ENCODE results near the gene ATXN1. TPM values are rescaled to one million over a fixed set of nuclear protein-coding genes. Genes with fewer than 3 reads are reported as not detected.

Gene ATXN1
- polyA plus RNA-seq, 1 of the 3 experiments (the other 2 are of a cell fraction): 7.9 TPM

DNA sequence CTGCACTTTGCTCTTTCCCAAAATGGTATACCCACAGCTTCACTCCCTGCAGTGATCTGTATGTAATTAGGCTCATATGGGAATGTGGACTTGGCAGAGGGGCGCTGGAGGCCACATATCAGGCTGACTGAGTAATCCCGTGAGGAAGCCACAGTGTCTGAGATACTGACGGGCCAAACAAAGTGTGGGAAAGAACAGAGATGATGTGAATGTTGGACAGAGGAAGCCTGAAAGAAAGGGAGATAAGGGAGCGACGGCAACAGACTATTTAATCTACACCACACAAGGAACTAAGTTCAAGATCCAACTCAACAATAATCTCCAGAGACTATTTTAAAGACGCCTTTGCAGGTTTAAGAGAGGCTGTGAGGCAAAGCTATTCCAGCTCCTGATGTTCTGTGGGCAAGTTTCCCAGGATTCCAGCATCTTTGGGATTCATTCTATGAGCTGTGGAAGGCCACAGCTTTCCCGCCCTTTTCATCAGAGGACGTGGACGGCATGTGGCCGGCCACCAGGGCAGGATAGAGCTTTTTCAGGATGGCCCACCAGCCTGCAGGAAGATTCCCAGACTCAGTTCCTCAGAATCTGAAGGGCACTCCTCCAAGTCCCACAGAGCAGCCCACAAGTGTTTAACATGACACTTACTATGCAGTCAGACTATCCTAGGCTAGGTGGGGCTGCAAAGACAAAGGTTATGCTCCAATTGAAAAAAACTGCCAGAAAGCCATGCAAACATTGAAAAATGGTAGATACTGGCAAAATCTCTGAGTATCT is 237.5 kb downstream of the ATXN1 start:
- POLR2A ChIA-PET: no interaction called here
- H3F3A ChIP-seq (replicated peaks; ENCODE audit: insufficient read depth): peaks cover 15% of the 10 kb centered on the region
- peak overlapping the region; percentile 64 for H3K4me2 ChIP-seq
- 42% methylated on average over 8 of the region's 10 CpGs for WGBS (ENCODE audit: low lambda C conversion rate)
- H3K9ac ChIP-seq: peak overlapping the region; percentile 68; the same call in 1 of the 2 replicates
- H3K27ac ChIP-seq (ENCODE audit: low read depth in 2 of 2, low read length in 1 of 2): peak overlapping the region; percentile 8 to 98; a peak in 3 of 4 replicates
- H3K79me2 ChIP-seq (ENCODE audit: insufficient read depth): peaks cover 19% of the 10 kb centered on the region; the same call in 1 of the 2 replicates
- H3K9me3 ChIP-seq: no peaks in the 10 kb centered on the region
- H3K36me3 ChIP-seq (replicated peaks in 1 of 2; ENCODE audit: control insufficient read depth in 1 of 2, insufficient read depth in 2 of 2, low read length in 1 of 2): peaks cover 2 to 12% of the 10 kb centered on the region in 2 experiments
- H3K4me3 ChIP-seq (ENCODE audit: low read depth in 2 of 2, low read length in 1 of 2): no peak overlapping the region
- H4K20me1 ChIP-seq (ENCODE audit: insufficient read depth): no peaks in the 10 kb centered on the region
- peaks cover 4 to 8% of the 10 kb centered on the region in 2 experiments; a peak in 2 of 4 replicates for H3K4me1 ChIP-seq (ENCODE audit: control insufficient read depth in 1 of 2, insufficient read depth in 2 of 2, low read depth in 1 of 2, low read length in 1 of 2)
- CTCF ChIA-PET: interaction anchor here (3.1 kb wide), 1 partner anchor 12 kb away, joined by 17 read pairs; no protein-coding TSS in a partner anchor
- no peaks in the 10 kb centered on the region for H3K9me2 ChIP-seq
- H2AFZ ChIP-seq (ENCODE audit: low read depth): no peak overlapping the region
- H3K27me3 ChIP-seq (ENCODE audit: insufficient read depth): no peaks in the 10 kb centered on the region
- no peak for DNase-seq
- TF ChIP-seq TAF1 (IDR thresholded peaks at IDR 0.05; ENCODE audit: borderline replicate concordance, low read depth, low read length) (no peak), FOXJ3 (CRISPR knock-in tag; IDR thresholded peaks at IDR 0.05) (no peak), SMC3 (IDR thresholded peaks at IDR 0.05; ENCODE audit: low read depth, low read length) (no peak), NFIC (IDR thresholded peaks at IDR 0.05; ENCODE audit: borderline replicate concordance) (peak; percentile 91), YY1 (IDR thresholded peaks at IDR 0.05; ENCODE audit: low read depth) (no peak), MEF2A (IDR thresholded peaks at IDR 0.05; ENCODE audit: borderline replicate concordance, low read depth) (no peak), EZH2phosphoT487 (IDR thresholded peaks at IDR 0.05; ENCODE audit: borderline replicate concordance, low read depth) (no peak), FOSL2 (IDR thresholded peaks at IDR 0.05; ENCODE audit: borderline replicate concordance, low read depth) (peak; percentile 46; the same call in 1 of the 2 replicates), TEAD4 (IDR thresholded peaks at IDR 0.05; ENCODE audit: borderline replicate concordance, insufficient read depth) (peak; percentile 57; the same call in 1 of the 2 replicates), ELF1 (IDR thresholded peaks at IDR 0.05) (no peak), RAD21 (IDR thresholded peaks at IDR 0.05; ENCODE audit: low read length) (no peak), EP300 (IDR thresholded peaks at IDR 0.05; ENCODE audit: borderline replicate concordance in 1 of 2, low read depth in 1 of 2, low read length in 1 of 2) (peak in 1 of 2 experiments; percentile 65; a peak in 1 of 4 replicates), CHD2 (IDR thresholded peaks at IDR 0.05; ENCODE audit: low read length, partially characterized antibody) (no peak), FOXM1 (IDR thresholded peaks at IDR 0.05; ENCODE audit: low read depth) (no peak), RCOR1 (IDR thresholded peaks at IDR 0.05; ENCODE audit: low read length) (no peak), NRF1 (IDR thresholded peaks at IDR 0.05; ENCODE audit: low read depth, low read length) (no peak), POLR2AphosphoS5 (IDR thresholded peaks at IDR 0.05; ENCODE audit: low read depth, low read length) (no peak), TCF12 (IDR thresholded peaks at IDR 0.05) (peak; percentile 93), RFX5 (IDR thresholded peaks at IDR 0.05; ENCODE audit: low read length) (no peak), GABPA (IDR thresholded peaks at IDR 0.05; ENCODE audit: low read depth) (no peak)
- TF ChIP-seq, protein P1, sequence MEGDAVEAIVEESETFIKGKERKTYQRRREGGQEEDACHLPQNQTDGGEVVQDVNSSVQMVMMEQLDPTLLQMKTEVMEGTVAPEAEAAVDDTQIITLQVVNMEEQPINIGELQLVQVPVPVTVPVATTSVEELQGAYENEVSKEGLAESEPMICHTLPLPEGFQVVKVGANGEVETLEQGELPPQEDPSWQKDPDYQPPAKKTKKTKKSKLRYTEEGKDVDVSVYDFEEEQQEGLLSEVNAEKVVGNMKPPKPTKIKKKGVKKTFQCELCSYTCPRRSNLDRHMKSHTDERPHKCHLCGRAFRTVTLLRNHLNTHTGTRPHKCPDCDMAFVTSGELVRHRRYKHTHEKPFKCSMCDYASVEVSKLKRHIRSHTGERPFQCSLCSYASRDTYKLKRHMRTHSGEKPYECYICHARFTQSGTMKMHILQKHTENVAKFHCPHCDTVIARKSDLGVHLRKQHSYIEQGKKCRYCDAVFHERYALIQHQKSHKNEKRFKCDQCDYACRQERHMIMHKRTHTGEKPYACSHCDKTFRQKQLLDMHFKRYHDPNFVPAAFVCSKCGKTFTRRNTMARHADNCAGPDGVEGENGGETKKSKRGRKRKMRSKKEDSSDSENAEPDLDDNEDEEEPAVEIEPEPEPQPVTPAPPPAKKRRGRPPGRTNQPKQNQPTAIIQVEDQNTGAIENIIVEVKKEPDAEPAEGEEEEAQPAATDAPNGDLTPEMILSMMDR (IDR thresholded peaks at IDR 0.05): no peak
- TF ChIP-seq, protein P2, sequence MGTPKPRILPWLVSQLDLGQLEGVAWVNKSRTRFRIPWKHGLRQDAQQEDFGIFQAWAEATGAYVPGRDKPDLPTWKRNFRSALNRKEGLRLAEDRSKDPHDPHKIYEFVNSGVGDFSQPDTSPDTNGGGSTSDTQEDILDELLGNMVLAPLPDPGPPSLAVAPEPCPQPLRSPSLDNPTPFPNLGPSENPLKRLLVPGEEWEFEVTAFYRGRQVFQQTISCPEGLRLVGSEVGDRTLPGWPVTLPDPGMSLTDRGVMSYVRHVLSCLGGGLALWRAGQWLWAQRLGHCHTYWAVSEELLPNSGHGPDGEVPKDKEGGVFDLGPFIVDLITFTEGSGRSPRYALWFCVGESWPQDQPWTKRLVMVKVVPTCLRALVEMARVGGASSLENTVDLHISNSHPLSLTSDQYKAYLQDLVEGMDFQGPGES (IDR thresholded peaks at IDR 0.05; ENCODE audit: low read depth, low read length): no peak
- TF ChIP-seq, protein P3, sequence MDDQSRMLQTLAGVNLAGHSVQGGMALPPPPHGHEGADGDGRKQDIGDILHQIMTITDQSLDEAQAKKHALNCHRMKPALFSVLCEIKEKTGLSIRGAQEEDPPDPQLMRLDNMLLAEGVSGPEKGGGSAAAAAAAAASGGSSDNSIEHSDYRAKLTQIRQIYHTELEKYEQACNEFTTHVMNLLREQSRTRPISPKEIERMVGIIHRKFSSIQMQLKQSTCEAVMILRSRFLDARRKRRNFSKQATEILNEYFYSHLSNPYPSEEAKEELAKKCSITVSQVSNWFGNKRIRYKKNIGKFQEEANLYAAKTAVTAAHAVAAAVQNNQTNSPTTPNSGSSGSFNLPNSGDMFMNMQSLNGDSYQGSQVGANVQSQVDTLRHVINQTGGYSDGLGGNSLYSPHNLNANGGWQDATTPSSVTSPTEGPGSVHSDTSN (IDR thresholded peaks at IDR 0.05): peak; percentile 61
- TF ChIP-seq, protein P4, sequence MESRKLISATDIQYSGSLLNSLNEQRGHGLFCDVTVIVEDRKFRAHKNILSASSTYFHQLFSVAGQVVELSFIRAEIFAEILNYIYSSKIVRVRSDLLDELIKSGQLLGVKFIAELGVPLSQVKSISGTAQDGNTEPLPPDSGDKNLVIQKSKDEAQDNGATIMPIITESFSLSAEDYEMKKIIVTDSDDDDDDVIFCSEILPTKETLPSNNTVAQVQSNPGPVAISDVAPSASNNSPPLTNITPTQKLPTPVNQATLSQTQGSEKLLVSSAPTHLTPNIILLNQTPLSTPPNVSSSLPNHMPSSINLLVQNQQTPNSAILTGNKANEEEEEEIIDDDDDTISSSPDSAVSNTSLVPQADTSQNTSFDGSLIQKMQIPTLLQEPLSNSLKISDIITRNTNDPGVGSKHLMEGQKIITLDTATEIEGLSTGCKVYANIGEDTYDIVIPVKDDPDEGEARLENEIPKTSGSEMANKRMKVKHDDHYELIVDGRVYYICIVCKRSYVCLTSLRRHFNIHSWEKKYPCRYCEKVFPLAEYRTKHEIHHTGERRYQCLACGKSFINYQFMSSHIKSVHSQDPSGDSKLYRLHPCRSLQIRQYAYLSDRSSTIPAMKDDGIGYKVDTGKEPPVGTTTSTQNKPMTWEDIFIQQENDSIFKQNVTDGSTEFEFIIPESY (IDR thresholded peaks at IDR 0.05; ENCODE audit: borderline replicate concordance, low read depth): 0 out of 2 replicates have a peak, but pooled peaks have one; percentile 16
- TF ChIP-seq, protein P5, sequence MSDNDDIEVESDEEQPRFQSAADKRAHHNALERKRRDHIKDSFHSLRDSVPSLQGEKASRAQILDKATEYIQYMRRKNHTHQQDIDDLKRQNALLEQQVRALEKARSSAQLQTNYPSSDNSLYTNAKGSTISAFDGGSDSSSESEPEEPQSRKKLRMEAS (IDR thresholded peaks at IDR 0.05; ENCODE audit: low read depth): peak; percentile 43
- TF ChIP-seq, protein P6, sequence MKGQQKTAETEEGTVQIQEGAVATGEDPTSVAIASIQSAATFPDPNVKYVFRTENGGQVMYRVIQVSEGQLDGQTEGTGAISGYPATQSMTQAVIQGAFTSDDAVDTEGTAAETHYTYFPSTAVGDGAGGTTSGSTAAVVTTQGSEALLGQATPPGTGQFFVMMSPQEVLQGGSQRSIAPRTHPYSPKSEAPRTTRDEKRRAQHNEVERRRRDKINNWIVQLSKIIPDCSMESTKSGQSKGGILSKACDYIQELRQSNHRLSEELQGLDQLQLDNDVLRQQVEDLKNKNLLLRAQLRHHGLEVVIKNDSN (IDR thresholded peaks at IDR 0.05; ENCODE audit: borderline replicate concordance, low read depth): no peak

Data from SK-N-SH (cell line).